Measurements from ENCODE around the gene PRKN.

Gene PRKN

GRCh38 chr6:162372106-162372505, 355.5 kb downstream of the PRKN start (continued):
- TF ChIP-seq CREB5 (CRISPR knock-in tag; IDR thresholded peaks at IDR 0.05; ENCODE audit: low read depth) (no peak), GLIS3 (CRISPR knock-in tag; IDR thresholded peaks at IDR 0.05) (no peak), OSR1 (CRISPR knock-in tag; IDR thresholded peaks at IDR 0.05) (no peak), TCF4 (CRISPR knock-in tag; IDR thresholded peaks at IDR 0.05; ENCODE audit: borderline replicate concordance) (no peak), ZC3H10 (CRISPR knock-in tag; IDR thresholded peaks at IDR 0.05) (no peak), CSDC2 (CRISPR knock-in tag; IDR thresholded peaks at IDR 0.05) (no peak), ZNF70 (CRISPR knock-in tag; IDR thresholded peaks at IDR 0.05) (no peak), ISL1 (CRISPR knock-in tag; IDR thresholded peaks at IDR 0.05) (no peak), BACH2 (CRISPR knock-in tag; IDR thresholded peaks at IDR 0.05; ENCODE audit: borderline replicate concordance) (no peak)

DNA sequence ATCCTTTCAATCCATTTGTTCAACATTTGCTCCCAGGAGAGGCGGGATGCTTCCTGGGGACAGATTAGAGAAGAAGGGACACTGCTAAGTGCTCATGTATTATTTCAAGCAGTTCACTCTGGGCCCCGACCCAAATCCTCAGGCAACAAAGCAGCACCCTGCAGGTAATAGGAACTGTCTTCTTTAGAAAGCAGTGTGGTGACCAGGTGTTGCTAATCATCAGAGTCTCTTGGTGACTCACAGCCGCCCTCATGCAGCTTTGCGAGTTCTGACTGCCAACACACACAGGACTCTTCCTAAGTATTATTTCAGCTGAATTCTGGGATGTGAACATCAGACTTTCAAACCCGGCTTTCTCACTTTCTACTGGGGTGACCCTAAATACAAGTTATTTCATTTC, 356.4 kb downstream of the PRKN start:
- ATAC-seq = no peak
- TF ChIP-seq PPARA (CRISPR knock-in tag; IDR thresholded peaks at IDR 0.05; ENCODE audit: borderline replicate concordance) (no peak), ZNF70 (CRISPR knock-in tag; IDR thresholded peaks at IDR 0.05) (no peak), ESRRG (CRISPR knock-in tag; IDR thresholded peaks at IDR 0.05) (no peak), ZFP3 (CRISPR knock-in tag; IDR thresholded peaks at IDR 0.05) (no peak), BACH2 (CRISPR knock-in tag; IDR thresholded peaks at IDR 0.05; ENCODE audit: borderline replicate concordance) (no peak), ZNF8 (CRISPR knock-in tag; IDR thresholded peaks at IDR 0.05) (no peak), PATZ1 (CRISPR knock-in tag; IDR thresholded peaks at IDR 0.05; ENCODE audit: borderline replicate concordance) (no peak), GLIS3 (CRISPR knock-in tag; IDR thresholded peaks at IDR 0.05) (no peak), SNAI2 (CRISPR knock-in tag; IDR thresholded peaks at IDR 0.05) (no peak), OSR1 (CRISPR knock-in tag; IDR thresholded peaks at IDR 0.05) (no peak), CSDC2 (CRISPR knock-in tag; IDR thresholded peaks at IDR 0.05) (no peak), TOX (CRISPR knock-in tag; IDR thresholded peaks at IDR 0.05; ENCODE audit: borderline replicate concordance) (no peak), TCF4 (CRISPR knock-in tag; IDR thresholded peaks at IDR 0.05; ENCODE audit: borderline replicate concordance) (no peak)
- TF ChIP-seq, protein P1, sequence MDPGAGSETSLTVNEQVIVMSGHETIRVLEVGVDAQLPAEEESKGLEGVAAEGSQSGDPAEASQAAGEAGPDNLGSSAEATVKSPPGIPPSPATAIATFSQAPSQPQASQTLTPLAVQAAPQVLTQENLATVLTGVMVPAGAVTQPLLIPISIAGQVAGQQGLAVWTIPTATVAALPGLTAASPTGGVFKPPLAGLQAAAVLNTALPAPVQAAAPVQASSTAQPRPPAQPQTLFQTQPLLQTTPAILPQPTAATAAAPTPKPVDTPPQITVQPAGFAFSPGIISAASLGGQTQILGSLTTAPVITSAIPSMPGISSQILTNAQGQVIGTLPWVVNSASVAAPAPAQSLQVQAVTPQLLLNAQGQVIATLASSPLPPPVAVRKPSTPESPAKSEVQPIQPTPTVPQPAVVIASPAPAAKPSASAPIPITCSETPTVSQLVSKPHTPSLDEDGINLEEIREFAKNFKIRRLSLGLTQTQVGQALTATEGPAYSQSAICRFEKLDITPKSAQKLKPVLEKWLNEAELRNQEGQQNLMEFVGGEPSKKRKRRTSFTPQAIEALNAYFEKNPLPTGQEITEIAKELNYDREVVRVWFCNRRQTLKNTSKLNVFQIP (CRISPR knock-in tag; IDR thresholded peaks at IDR 0.05; ENCODE audit: borderline replicate concordance, low read depth) = no peak
- TF ChIP-seq, protein P2, sequence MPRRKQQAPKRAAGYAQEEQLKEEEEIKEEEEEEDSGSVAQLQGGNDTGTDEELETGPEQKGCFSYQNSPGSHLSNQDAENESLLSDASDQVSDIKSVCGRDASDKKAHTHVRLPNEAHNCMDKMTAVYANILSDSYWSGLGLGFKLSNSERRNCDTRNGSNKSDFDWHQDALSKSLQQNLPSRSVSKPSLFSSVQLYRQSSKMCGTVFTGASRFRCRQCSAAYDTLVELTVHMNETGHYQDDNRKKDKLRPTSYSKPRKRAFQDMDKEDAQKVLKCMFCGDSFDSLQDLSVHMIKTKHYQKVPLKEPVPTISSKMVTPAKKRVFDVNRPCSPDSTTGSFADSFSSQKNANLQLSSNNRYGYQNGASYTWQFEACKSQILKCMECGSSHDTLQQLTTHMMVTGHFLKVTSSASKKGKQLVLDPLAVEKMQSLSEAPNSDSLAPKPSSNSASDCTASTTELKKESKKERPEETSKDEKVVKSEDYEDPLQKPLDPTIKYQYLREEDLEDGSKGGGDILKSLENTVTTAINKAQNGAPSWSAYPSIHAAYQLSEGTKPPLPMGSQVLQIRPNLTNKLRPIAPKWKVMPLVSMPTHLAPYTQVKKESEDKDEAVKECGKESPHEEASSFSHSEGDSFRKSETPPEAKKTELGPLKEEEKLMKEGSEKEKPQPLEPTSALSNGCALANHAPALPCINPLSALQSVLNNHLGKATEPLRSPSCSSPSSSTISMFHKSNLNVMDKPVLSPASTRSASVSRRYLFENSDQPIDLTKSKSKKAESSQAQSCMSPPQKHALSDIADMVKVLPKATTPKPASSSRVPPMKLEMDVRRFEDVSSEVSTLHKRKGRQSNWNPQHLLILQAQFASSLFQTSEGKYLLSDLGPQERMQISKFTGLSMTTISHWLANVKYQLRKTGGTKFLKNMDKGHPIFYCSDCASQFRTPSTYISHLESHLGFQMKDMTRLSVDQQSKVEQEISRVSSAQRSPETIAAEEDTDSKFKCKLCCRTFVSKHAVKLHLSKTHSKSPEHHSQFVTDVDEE (CRISPR knock-in tag; IDR thresholded peaks at IDR 0.05) = no peak

DNA sequence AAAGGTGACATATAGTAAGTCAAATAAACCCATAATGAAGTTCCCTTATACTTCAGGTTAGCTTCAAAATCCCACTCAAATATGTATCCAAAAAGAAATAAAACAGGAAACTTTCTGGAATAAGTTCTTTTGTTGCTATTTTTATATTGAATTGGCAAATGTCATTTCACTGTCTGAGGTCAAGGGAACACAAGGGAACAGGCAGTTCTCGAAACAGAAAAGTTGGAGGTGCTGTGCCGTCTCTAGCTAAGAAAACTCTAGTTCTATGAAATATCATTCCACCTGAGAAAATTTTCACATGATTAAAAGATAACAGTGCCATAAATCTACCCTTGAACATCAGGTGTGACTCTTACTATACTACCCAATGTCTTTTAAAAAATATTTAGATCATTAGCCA, 358.5 kb downstream of the PRKN start:
- no peak for ATAC-seq
- TF ChIP-seq TOX (CRISPR knock-in tag; IDR thresholded peaks at IDR 0.05; ENCODE audit: borderline replicate concordance) = no peak
- no peak for TF ChIP-seq OSR1 (CRISPR knock-in tag; IDR thresholded peaks at IDR 0.05)
- TF ChIP-seq, protein P2 (CRISPR knock-in tag; IDR thresholded peaks at IDR 0.05) = no peak
- no peak for TF ChIP-seq ISL1 (CRISPR knock-in tag; IDR thresholded peaks at IDR 0.05)
- TF ChIP-seq ZNF8 (CRISPR knock-in tag; IDR thresholded peaks at IDR 0.05) = no peak
- TF ChIP-seq CSDC2 (CRISPR knock-in tag; IDR thresholded peaks at IDR 0.05) = no peak
- TF ChIP-seq PPARA (CRISPR knock-in tag; IDR thresholded peaks at IDR 0.05; ENCODE audit: borderline replicate concordance) = no peak
- no peak for TF ChIP-seq RARB (CRISPR knock-in tag; IDR thresholded peaks at IDR 0.05)
- TF ChIP-seq GLIS3 (CRISPR knock-in tag; IDR thresholded peaks at IDR 0.05) = no peak
- no peak for TF ChIP-seq ZFP3 (CRISPR knock-in tag; IDR thresholded peaks at IDR 0.05)
- no peak for TF ChIP-seq ZNF70 (CRISPR knock-in tag; IDR thresholded peaks at IDR 0.05)
- no peak for TF ChIP-seq ARNTL (CRISPR knock-in tag; IDR thresholded peaks at IDR 0.05; ENCODE audit: borderline replicate concordance, low read depth)
- no peak for TF ChIP-seq SNAI2 (CRISPR knock-in tag; IDR thresholded peaks at IDR 0.05)
- TF ChIP-seq CREB5 (CRISPR knock-in tag; IDR thresholded peaks at IDR 0.05; ENCODE audit: low read depth) = no peak
- no peak for TF ChIP-seq CSRNP3 (CRISPR knock-in tag; IDR thresholded peaks at IDR 0.05)
- TF ChIP-seq, protein P1 (CRISPR knock-in tag; IDR thresholded peaks at IDR 0.05; ENCODE audit: borderline replicate concordance, low read depth) = no peak

All from SK-N-SH treated with all-trans-retinoic acid at 6 μM for 48 hours (cell line).